Loucy (cell line): ENCODE data around the gene FZD4.

ENCODE experiments used
- H2AFZ ChIP-seq: fragments of 200-600 bp; sonication (generic); 2 replicates; pipeline ENCODE4 v1.6.0; 2016; ENCODE audit warnings: antibody characterized with exemption, mild to moderate bottlenecking, low read length, moderate library complexity
- H3F3A ChIP-seq: fragments of 200-600 bp; 2 replicates; pipeline ENCODE4 v1.6.0; 2016; ENCODE audit warnings: antibody characterized with exemption, low read depth, mild to moderate bottlenecking
- H3K27me3 ChIP-seq: fragments of 200-600 bp; sonication (generic); 2 replicates; pipeline ENCODE4 v1.6.1; 2014; ENCODE audit warnings: low read length, mild to moderate bottlenecking; ENCODE audit not compliant: insufficient read depth, poor library complexity, severe bottlenecking
- H3K36me3 ChIP-seq: fragments of 200-600 bp; sonication (generic); 2 replicates; pipeline ENCODE4 v1.6.1; 2016; ENCODE audit warnings: low read length; ENCODE audit not compliant: insufficient read depth
- H3K4me1 ChIP-seq: fragments of 200-600 bp; sonication (generic); 2 replicates; pipeline ENCODE4 v1.5.1; 2014; ENCODE audit warnings: low read length, mild to moderate bottlenecking; ENCODE audit not compliant: insufficient read depth, poor library complexity, severe bottlenecking
- H3K4me2 ChIP-seq: fragments of 200-600 bp; sonication (generic); 2 replicates; pipeline ENCODE4 v1.6.0; 2014; ENCODE audit warnings: antibody characterized with exemption, low read length, low read depth, mild to moderate bottlenecking; ENCODE audit not compliant: poor library complexity, severe bottlenecking
- H3K4me3 ChIP-seq: fragments of 200-600 bp; sonication (generic); 2 replicates; pipeline ENCODE4 v1.5.1; 2014; ENCODE audit warnings: low read length, mild to moderate bottlenecking, mixed read lengths; ENCODE audit not compliant: poor library complexity, severe bottlenecking
- H3K79me2 ChIP-seq: fragments of 200-600 bp; sonication (generic); 2 replicates; pipeline ENCODE4 v1.6.1; 2014; ENCODE audit warnings: low read length; ENCODE audit not compliant: insufficient read depth
- H3K9ac ChIP-seq: fragments of 200-600 bp; sonication (generic); 2 replicates; pipeline ENCODE4 v1.6.0; 2014; ENCODE audit warnings: mild to moderate bottlenecking, low read depth, low read length, moderate library complexity; ENCODE audit not compliant: poor library complexity, severe bottlenecking
- H3K9me2 ChIP-seq: fragments of 200-600 bp; sonication (generic); replicated peaks from 2 replicates; pipeline ENCODE4 v1.6.1; 2016; ENCODE audit warnings: low read depth, low read length, mixed read lengths
- H3K9me3 ChIP-seq: fragments of 200-600 bp; sonication (generic); 2 replicates; pipeline ENCODE4 v1.6.1; 2014; ENCODE audit warnings: mild to moderate bottlenecking, antibody characterized with exemption, low read length, low read depth; ENCODE audit not compliant: insufficient read depth
- H4K20me1 ChIP-seq: fragments of 200-600 bp; sonication (generic); 2 replicates; pipeline ENCODE4 v1.6.0; 2014; ENCODE audit warnings: antibody characterized with exemption, low read length, mild to moderate bottlenecking; ENCODE audit not compliant: insufficient read depth, poor library complexity, severe bottlenecking
- EZH2phosphoT487 ChIP-seq: fragments of 200-600 bp; IDR thresholded peaks from 2 replicates; pipeline ENCODE4 v1.6.1; 2018; ENCODE audit warnings: antibody characterized with exemption, mild to moderate bottlenecking, moderate library complexity, borderline replicate concordance
- TF ChIP-seq, protein P1 (sequence below): fragments of 200-600 bp; sonication (generic); conservative IDR thresholded peaks from 2 replicates; pipeline ENCODE4 v1.5.1; 2014; ENCODE audit warnings: mild to moderate bottlenecking, antibody characterized with exemption, low read length

The FZD4 gene

DNA sequence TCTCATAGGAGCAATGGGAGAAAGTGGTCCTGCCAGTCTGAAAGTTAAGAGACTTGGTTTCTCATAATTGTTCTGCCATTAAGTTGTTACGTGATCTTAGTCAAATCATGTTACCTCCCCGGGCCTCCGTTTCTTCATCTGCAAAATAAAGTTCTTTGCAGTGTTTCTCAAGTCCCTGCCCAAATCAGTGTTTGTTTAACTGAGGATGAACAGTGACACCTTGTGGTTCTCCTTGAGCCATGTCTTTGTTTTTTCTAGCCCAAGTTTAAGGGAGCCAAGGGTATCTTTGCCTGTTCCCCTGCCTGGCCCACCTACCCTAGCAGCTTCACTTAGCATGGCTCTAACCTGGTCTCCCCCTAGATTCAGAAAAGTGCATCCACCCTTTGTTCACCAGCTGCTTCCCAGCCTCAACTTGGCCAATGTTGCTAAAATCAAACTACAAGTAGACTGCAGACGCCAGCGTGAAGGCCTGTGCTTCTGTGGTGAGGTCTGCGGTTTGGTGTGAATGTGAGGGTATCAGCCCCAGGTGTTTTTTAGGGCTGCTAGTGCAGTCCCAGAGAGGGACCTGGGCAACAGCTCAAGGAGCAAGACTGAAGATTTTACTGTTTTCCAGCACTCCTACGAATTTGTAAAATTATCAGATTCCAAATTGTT, 35.5 kb downstream of the FZD4 start:
- Histone ChIP-seq H4K20me1 (no peaks in the 10 kb centered on the region), H3K4me1 (peaks cover 6% of the 10 kb centered on the region), H3K9me3 (no peaks in the 10 kb centered on the region), H3K9me2 (no peaks in the 10 kb centered on the region), H3K27me3 (no peaks in the 10 kb centered on the region), H3K4me3 (no peak overlapping the region), H3K4me2 (no peak overlapping the region), H2AFZ (no peak overlapping the region), H3K36me3 (no peaks in the 10 kb centered on the region), H3K79me2 (no peaks in the 10 kb centered on the region), H3K9ac (no peak overlapping the region), H3F3A (no peaks in the 10 kb centered on the region)
- TF ChIP-seq, protein P1, sequence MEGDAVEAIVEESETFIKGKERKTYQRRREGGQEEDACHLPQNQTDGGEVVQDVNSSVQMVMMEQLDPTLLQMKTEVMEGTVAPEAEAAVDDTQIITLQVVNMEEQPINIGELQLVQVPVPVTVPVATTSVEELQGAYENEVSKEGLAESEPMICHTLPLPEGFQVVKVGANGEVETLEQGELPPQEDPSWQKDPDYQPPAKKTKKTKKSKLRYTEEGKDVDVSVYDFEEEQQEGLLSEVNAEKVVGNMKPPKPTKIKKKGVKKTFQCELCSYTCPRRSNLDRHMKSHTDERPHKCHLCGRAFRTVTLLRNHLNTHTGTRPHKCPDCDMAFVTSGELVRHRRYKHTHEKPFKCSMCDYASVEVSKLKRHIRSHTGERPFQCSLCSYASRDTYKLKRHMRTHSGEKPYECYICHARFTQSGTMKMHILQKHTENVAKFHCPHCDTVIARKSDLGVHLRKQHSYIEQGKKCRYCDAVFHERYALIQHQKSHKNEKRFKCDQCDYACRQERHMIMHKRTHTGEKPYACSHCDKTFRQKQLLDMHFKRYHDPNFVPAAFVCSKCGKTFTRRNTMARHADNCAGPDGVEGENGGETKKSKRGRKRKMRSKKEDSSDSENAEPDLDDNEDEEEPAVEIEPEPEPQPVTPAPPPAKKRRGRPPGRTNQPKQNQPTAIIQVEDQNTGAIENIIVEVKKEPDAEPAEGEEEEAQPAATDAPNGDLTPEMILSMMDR, result peak; percentile 81
- no peak for TF ChIP-seq EZH2phosphoT487

DNA sequence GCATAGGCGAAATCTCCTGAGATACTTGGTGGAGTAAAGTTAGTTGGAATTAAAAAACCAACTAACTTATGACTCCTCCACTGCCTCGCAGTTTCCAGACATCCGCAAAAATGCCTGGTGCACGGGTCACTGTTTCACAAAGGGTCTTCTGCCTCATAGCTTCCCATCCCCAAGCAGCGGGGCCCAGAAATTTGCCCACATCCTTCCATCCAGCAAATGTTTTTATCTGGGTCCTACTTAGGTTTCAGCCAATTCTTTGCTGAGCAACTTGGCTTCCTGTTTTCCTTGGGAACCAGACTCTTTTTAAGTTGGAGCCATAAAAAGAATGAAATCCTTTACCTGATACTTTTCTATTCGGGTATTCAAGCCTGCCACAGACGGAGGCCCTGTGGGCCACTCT, 36.2 kb downstream of the FZD4 start:
- H3K4me1 ChIP-seq, result peaks cover 6% of the 10 kb centered on the region
- no peaks in the 10 kb centered on the region for H3K9me3 ChIP-seq
- no peak overlapping the region for H3K4me2 ChIP-seq
- no peaks in the 10 kb centered on the region for H3K79me2 ChIP-seq
- no peaks in the 10 kb centered on the region for H3K27me3 ChIP-seq
- no peaks in the 10 kb centered on the region for H3K9me2 ChIP-seq
- H3F3A ChIP-seq, result no peaks in the 10 kb centered on the region
- no peak overlapping the region for H3K9ac ChIP-seq
- no peak for TF ChIP-seq EZH2phosphoT487
- TF ChIP-seq, protein P1, result no peak
- H4K20me1 ChIP-seq, result no peaks in the 10 kb centered on the region
- H3K4me3 ChIP-seq, result no peak overlapping the region
- no peaks in the 10 kb centered on the region for H3K36me3 ChIP-seq
- no peak overlapping the region for H2AFZ ChIP-seq

DNA sequence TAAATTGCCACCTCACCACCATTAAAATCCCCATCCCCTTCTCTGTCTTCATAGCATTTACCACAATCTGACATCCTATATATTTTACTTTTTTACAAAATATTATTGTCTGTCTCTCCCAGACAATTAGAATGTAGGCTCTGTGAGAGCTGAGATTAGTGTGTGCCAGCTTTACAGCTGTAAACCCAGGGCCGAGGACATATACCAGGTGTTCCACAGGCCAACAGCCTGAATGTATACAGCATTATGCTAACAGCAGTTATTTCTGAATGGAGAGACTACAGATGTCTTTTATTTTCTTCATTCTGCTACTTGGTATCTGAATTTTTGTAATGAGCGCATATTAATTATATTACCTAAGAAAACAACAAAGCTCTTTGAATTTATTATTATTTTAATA, 36.7 kb downstream of the FZD4 start:
- H3K9me3 ChIP-seq, result no peaks in the 10 kb centered on the region
- no peaks in the 10 kb centered on the region for H3F3A ChIP-seq
- no peaks in the 10 kb centered on the region for H3K79me2 ChIP-seq
- H3K4me2 ChIP-seq, result no peak overlapping the region
- TF ChIP-seq, protein P1, result no peak
- no peak for TF ChIP-seq EZH2phosphoT487
- no peaks in the 10 kb centered on the region for H3K36me3 ChIP-seq
- H3K27me3 ChIP-seq, result no peaks in the 10 kb centered on the region
- no peak overlapping the region for H2AFZ ChIP-seq
- no peaks in the 10 kb centered on the region for H4K20me1 ChIP-seq
- H3K9me2 ChIP-seq, result no peaks in the 10 kb centered on the region
- H3K4me1 ChIP-seq, result peaks cover 6% of the 10 kb centered on the region
- H3K4me3 ChIP-seq, result no peak overlapping the region
- no peak overlapping the region for H3K9ac ChIP-seq
